NB4 (cell line): Measurements from ENCODE around the gene PAM16.

Experiments
- CTCF ChIP-seq: IDR thresholded peaks from one replicate; pipeline ENCODE4 v1.5.1; 2012; ENCODE audit warnings: low read depth, low read length
- POLR2A ChIP-seq: IDR thresholded peaks from 2 replicates; pipeline ENCODE4 v1.6.1; 2011; ENCODE audit warnings: mild to moderate bottlenecking; ENCODE audit not compliant: insufficient read length; ENCODE audit errors: extremely low read depth

DNA sequence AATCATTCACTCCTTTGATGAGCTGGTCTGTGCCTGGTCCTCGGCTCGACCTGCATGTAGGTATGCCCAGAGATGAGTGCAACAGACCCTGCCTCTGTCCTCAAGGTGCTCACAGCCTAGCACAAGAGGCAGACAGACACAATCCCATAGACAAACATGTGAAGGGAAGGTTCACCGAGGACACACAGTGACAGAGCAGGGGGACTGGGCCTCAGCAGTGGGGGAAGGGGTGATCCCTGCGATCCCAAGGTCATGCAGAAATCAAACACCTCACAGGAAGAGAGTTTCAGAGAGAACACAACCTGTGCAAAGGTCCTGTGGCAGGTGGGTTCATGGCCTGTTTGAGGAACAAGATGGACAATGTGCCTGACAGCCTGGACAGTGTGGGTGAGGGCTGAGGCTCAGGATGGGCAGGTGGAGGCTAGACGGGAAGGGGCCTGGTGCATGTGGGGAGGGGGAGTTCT, 16.3 kb upstream of the PAM16 start:
- TF ChIP-seq POLR2A, result no peak
- no peak for TF ChIP-seq CTCF
